AG04450 (cell line): ENCODE data around the gene MLEC. TPM values are rescaled to one million over a fixed set of nuclear protein-coding genes. Genes with fewer than 3 reads are reported as not detected.

ENCODE experiments used
- CTCF ChIA-PET: fragments of 300-600, 350-600 bp; formaldehyde crosslinking; extraction: SDS; loops from one replicate; lab custom pipeline; 2022; ENCODE audit warnings: antibody characterized with exemption, inconsistent platforms; lab: Charles Lee
- POLR2A ChIA-PET: fragments of 350-600 bp; formaldehyde crosslinking; extraction: SDS; loops from one replicate; lab custom pipeline; 2021; ENCODE audit warnings: antibody characterized with exemption, inconsistent platforms; lab: Yijun Ruan, JAX
- DNase-seq: peaks from one replicate; pipeline ENCODE4 v3.0.0-alpha.2; 2011; ENCODE audit warnings: low read depth, low spot score
- H3K27ac ChIP-seq: one replicate; pipeline ENCODE4 v1.5.1; 2012; ENCODE audit warnings: low read depth, low read length, control low read depth
- H3K27me3 ChIP-seq: one replicate; pipeline ENCODE4 v1.6.0; 2012; ENCODE audit warnings: low read length; ENCODE audit not compliant: control insufficient read depth, insufficient read depth
- H3K4me3 ChIP-seq: 2 replicates; pipeline ENCODE4 v1.5.1; 2011; ENCODE audit warnings: mild to moderate bottlenecking, low read depth, low read length, control low read depth
- H3K9me3 ChIP-seq: 2 replicates; pipeline ENCODE4 v1.5.1; 2012; ENCODE audit warnings: low read length; ENCODE audit not compliant: control insufficient read depth, insufficient read depth
- polyA plus RNA-seq: library from polyadenylated mRNA; depleted of rRNA; stranded (reverse); fragments of >200 nt; gene quantifications from 2 replicates; pipeline ENCODE4 v1.2.3, GENCODE V29; 2011
- TF ChIP-seq, protein P1 (sequence below): IDR thresholded peaks from 2 replicates; pipeline ENCODE4 v1.5.1; 2011; ENCODE audit warnings: low read depth, low read length, control low read depth, inconsistent platforms

The MLEC gene
- polyA plus RNA-seq, 1 experiment: 76.7 TPM

DNA sequence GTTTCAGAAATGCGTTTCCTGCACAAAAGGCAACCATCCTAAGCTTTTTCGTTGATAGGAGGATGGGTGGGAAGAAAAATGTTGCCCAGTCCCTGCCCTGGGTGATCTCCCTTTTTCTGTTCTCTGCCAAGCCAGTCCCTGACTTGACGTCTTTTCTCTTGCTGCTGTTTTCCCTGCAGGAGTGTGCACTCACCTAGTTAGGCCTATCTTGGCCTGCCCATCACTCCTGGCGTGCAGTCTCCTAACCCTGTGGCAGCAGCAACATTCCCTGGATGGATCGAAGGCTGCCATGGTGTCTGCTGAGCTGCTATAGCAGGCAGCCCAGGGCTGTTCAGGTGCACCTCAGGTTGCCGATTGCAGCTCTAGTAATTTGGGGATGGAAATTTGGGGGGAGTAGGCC lies 24.5 kb downstream of the MLEC start:
- Histone ChIP-seq H3K27me3 (no peaks in the 10 kb centered on the region), H3K9me3 (peaks cover 4% of the 10 kb centered on the region; the same call in 1 of the 2 replicates), H3K4me3 (peak overlapping the region; percentile 75), H3K27ac (no peak overlapping the region)
- POLR2A ChIA-PET: no interaction called here
- TF ChIP-seq, protein P1, sequence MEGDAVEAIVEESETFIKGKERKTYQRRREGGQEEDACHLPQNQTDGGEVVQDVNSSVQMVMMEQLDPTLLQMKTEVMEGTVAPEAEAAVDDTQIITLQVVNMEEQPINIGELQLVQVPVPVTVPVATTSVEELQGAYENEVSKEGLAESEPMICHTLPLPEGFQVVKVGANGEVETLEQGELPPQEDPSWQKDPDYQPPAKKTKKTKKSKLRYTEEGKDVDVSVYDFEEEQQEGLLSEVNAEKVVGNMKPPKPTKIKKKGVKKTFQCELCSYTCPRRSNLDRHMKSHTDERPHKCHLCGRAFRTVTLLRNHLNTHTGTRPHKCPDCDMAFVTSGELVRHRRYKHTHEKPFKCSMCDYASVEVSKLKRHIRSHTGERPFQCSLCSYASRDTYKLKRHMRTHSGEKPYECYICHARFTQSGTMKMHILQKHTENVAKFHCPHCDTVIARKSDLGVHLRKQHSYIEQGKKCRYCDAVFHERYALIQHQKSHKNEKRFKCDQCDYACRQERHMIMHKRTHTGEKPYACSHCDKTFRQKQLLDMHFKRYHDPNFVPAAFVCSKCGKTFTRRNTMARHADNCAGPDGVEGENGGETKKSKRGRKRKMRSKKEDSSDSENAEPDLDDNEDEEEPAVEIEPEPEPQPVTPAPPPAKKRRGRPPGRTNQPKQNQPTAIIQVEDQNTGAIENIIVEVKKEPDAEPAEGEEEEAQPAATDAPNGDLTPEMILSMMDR: no peak
- CTCF ChIA-PET: interaction anchor here (1.2 to 2.0 kb wide), 3 partner anchors 62 to 129 kb away, joined by 5 to 10 read pairs (median 6); partner anchors contain the start of gene POP5
- DNase-seq: no peak

DNA sequence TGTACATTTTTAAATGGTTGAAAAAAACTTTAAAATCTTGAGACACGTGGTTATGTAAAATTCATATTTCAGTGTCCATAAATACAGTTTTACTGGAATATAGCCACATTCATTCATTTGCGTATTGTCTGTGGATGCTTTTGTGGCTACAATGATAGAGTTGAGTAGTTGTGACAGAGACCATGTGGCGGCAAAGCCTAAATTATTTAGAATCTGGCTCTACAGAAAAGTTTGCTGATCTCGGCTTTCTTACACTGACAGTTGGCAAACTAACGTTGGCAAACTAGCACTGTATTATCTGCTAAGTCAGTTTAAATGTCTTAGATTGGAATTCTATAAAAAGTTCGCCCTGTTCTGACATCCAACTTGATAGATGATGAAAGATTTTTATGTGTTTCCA lies 25.7 kb downstream of the MLEC start:
- POLR2A ChIA-PET: no interaction called here
- CTCF ChIA-PET: interaction anchor here (1.4 to 2.0 kb wide), 2 partner anchors 65 to 131 kb away, joined by 6 to 10 read pairs; partner anchors contain the start of gene POP5

DNA sequence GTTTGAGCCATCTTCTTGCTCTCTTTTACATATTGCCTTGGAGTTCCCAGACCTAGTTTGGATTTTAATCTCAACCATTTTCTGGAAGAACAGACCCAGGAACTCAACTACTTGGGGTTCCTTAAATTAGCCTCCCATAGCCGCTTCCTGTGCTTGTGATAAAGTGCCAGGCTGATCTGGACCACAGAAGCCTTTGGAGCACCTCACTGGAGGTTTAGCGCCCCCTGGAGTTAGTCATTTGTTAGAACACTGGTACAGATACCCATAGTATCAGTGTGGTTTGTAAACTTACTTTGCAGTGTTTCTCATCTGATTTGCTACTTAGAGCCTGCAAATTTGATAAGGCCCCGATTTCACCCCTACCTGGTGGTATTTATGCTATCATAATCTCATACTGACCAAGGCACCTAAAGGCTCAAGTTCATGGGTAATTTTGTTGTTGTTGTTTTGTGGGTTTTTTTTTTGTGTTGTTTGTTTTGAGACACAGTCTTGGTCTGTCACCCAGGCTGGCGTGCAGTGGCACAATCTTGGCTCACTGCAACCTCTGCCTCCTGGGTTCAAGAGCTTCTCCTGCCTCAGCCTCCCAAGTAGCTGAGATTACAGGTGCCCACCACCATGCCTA lies 27.0 kb downstream of the MLEC start:
- H3K27ac ChIP-seq: no peak overlapping the region
- peaks cover 4% of the 10 kb centered on the region; the same call in 1 of the 2 replicates for H3K9me3 ChIP-seq
- DNase-seq: peak; percentile 58
- ChIA-PET POLR2A (no interaction called here), CTCF (interaction anchor here (0.6 to 2.7 kb wide), 5 partner anchors 15 to 203 kb away, joined by 3 to 21 read pairs (median 3); no protein-coding TSS in a partner anchor)
- H3K27me3 ChIP-seq: no peaks in the 10 kb centered on the region
- TF ChIP-seq, protein P1: peak; percentile 88
- no peak overlapping the region for H3K4me3 ChIP-seq

More for the DNA sequence above, 25.7 kb downstream of the MLEC start:
- peaks cover 4% of the 10 kb centered on the region; the same call in 1 of the 2 replicates for H3K9me3 ChIP-seq
- DNase-seq: no peak
- no peak overlapping the region for H3K4me3 ChIP-seq
- no peaks in the 10 kb centered on the region for H3K27me3 ChIP-seq
- TF ChIP-seq, protein P1: no peak
- no peak overlapping the region for H3K27ac ChIP-seq

DNA sequence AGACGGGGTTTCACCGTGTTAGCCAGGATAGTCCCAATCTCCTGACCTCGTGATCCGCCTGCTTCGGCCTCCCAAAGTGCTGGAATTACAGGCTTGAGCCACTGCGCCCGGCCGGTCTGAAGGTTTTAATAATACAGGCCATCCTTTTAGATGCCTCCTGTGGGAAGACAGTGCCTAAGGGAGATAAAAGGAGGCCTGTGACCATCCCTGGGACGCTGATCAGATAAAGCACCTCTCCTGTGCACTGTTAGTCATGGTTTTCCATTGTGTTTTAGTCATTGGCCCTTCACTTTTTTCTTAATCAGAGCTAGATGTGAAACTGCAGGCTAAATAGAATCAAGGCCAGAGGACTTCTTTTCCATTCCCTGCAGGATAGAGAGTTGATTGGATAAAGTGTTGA lies 31.1 kb downstream of the MLEC start:
- Histone ChIP-seq H3K9me3 (no peaks in the 10 kb centered on the region), H3K4me3 (no peak overlapping the region), H3K27ac (no peak overlapping the region), H3K27me3 (no peaks in the 10 kb centered on the region)
- TF ChIP-seq, protein P1: no peak
- CTCF ChIA-PET: no interaction called here
- POLR2A ChIA-PET: no interaction called here
- no peak for DNase-seq

DNA sequence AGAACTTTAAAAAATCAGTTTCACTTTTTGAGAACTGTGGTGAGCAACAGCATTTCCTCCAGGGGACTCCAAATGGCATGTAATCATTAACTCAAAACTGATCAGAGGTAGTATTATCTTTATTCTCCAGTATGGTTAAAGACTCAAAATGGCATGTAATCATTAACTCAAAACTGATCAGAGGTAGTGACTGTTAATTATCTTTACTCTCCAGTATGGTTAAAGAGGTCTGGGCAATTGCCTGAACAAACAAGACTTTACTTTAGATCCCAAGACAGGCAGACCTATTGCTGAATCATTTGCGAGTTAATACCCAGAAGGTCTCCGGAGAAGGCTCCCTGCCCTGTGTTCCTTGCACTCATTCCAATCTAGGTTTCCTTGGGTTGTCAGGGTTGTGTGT lies 32.1 kb downstream of the MLEC start:
- TF ChIP-seq, protein P1: no peak
- Histone ChIP-seq H3K9me3 (no peaks in the 10 kb centered on the region), H3K27ac (peak overlapping the region; percentile 48), H3K27me3 (no peaks in the 10 kb centered on the region), H3K4me3 (no peak overlapping the region)
- ChIA-PET CTCF (no interaction called here), POLR2A (interaction anchor here (0.5 kb wide), 1 partner anchor 257 kb away, joined by 12 read pairs; no protein-coding TSS in a partner anchor)
- DNase-seq: no peak
